H1 (cell line): ENCODE results near the gene SEL1L3. TPM values are rescaled to one million over a fixed set of nuclear protein-coding genes. Genes with fewer than 3 reads are reported as not detected.

ENCODE experiments used
- CTCF ChIA-PET: fragments of 300-600 bp; sonication (Branson Sonifier 250); formaldehyde crosslinking; loops from one replicate; lab custom pipeline; 2021; ENCODE audit not compliant: partially characterized antibody; lab: Charles Lee
- POLR2A ChIA-PET: fragments of 300-600 bp; sonication (Branson Sonifier 250); formaldehyde crosslinking; loops from one replicate; lab custom pipeline; 2021; ENCODE audit warnings: inconsistent platforms; ENCODE audit not compliant: partially characterized antibody; lab: Charles Lee
- DNase-seq, 2 experiments: peaks; one replicate each; pipeline versions ENCODE4 v3.0.0 to v3.0.0-alpha.2; 2010 to 2022; ENCODE audit warnings: low spot score in 2 of 2, low read depth in 1 of 2, mixed read lengths in 1 of 2
- FAIRE-seq: peaks from 2 replicates; lab custom pipeline; 2011; peaks lifted over from hg19 to GRCh38; lab: Jason Lieb, UNC
- H2AFZ ChIP-seq: 2 replicates; pipeline ENCODE4 v1.8.1; 2012; ENCODE audit warnings: low read length, inconsistent platforms
- H2AK5ac ChIP-seq: 2 replicates; pipeline ENCODE4 v1.6.1; 2013; ENCODE audit warnings: low read depth, low read length
- H2BK120ac ChIP-seq: replicated peaks from 2 replicates; pipeline ENCODE3; 2013; ENCODE audit warnings: low read depth, low read length, inconsistent platforms
- H2BK12ac ChIP-seq: 2 replicates; pipeline ENCODE4 v1.6.1; 2013; ENCODE audit warnings: low read depth, low read length
- H2BK15ac ChIP-seq: 2 replicates; pipeline ENCODE4 v1.6.1; 2013; ENCODE audit warnings: low read length
- H2BK20ac ChIP-seq: 2 replicates; pipeline ENCODE4 v1.6.1; 2013; ENCODE audit warnings: low read length
- H2BK5ac ChIP-seq: 2 replicates; pipeline ENCODE4 v1.6.1; 2013; ENCODE audit warnings: low read depth, low read length
- H3K14ac ChIP-seq: 2 replicates; pipeline ENCODE4 v1.6.1; 2013; ENCODE audit warnings: inconsistent platforms; ENCODE audit not compliant: insufficient read length
- H3K18ac ChIP-seq: 2 replicates; pipeline ENCODE4 v1.6.1; 2013; ENCODE audit warnings: low read length; ENCODE audit errors: extremely low read depth
- H3K23ac ChIP-seq: 2 replicates; pipeline ENCODE4 v1.6.1; 2013; ENCODE audit warnings: inconsistent platforms; ENCODE audit not compliant: insufficient read length
- H3K23me2 ChIP-seq: 2 replicates; pipeline ENCODE4 v1.6.1; 2013; ENCODE audit warnings: low read depth, low read length
- H3K27ac ChIP-seq: 2 replicates; pipeline ENCODE4 v1.6.1; 2011; ENCODE audit warnings: low read depth, low read length, inconsistent platforms
- H3K27me3 ChIP-seq, 4 experiments: replicated peaks in 1 of 4; 1 replicate in 1 of 4; 2 replicates in 3 of 4; pipeline versions ENCODE4 v1.6.1 to v1.8.1; 2011 to 2013; ENCODE audit warnings: low read length in 3 of 4, mild to moderate bottlenecking in 3 of 4, inconsistent platforms in 2 of 4, mixed read lengths in 2 of 4, moderate library complexity in 1 of 4; ENCODE audit not compliant: control insufficient read depth in 3 of 4, insufficient read depth in 3 of 4; ENCODE audit errors: extremely low read depth in 1 of 4
- H3K36me3 ChIP-seq, 4 experiments: 2 replicates each; pipeline versions ENCODE4 v1.6.1 to v1.8.1; 2011 to 2013; ENCODE audit warnings: mild to moderate bottlenecking in 4 of 4, low read length in 3 of 4, moderate library complexity in 2 of 4, control low read depth in 1 of 4, inconsistent platforms in 1 of 4; ENCODE audit not compliant: insufficient read depth in 4 of 4, control insufficient read depth in 2 of 4
- H3K4ac ChIP-seq: replicated peaks from 2 replicates; pipeline ENCODE3; 2013; ENCODE audit warnings: low read length, low read depth, mixed read lengths, inconsistent platforms; ENCODE audit not compliant: insufficient read length
- H3K4me1 ChIP-seq, 4 experiments: replicated peaks in 1 of 4; 1 replicate in 1 of 4; 2 replicates in 3 of 4; pipeline versions ENCODE4 v1.6.1 to v1.8.1; 2011 to 2013; ENCODE audit warnings: low read length in 3 of 4, inconsistent platforms in 2 of 4, mixed read lengths in 1 of 4; ENCODE audit not compliant: insufficient read depth in 4 of 4, control insufficient read depth in 3 of 4
- H3K4me2 ChIP-seq, 2 experiments: 2 replicates each; pipeline versions ENCODE4 v1.6.1 to v1.8.1; 2011 to 2013; ENCODE audit warnings: low read depth in 2 of 2, low read length in 2 of 2, control low read depth in 1 of 2, inconsistent platforms in 1 of 2, mild to moderate bottlenecking in 1 of 2; ENCODE audit not compliant: insufficient read depth in 1 of 2
- H3K4me3 ChIP-seq, 4 experiments: fragments of 200-600, 300-600 bp in 1 of 4; sonication (generic), shearing (Covaris generic), sonication (Bioruptor Twin) in 1 of 4; 2 replicates each; pipeline versions ENCODE4 v1.5.1 to v1.8.1; 2011 to 2016; ENCODE audit warnings: low read length in 4 of 4, low read depth in 3 of 4, control low read depth in 2 of 4, inconsistent platforms in 2 of 4, mild to moderate bottlenecking in 2 of 4, mixed read lengths in 1 of 4, moderate library complexity in 1 of 4; ENCODE audit not compliant: insufficient read depth in 2 of 4; ENCODE audit errors: extremely low read depth in 1 of 4
- H3K56ac ChIP-seq: replicated peaks from 2 replicates; pipeline ENCODE3; 2013; ENCODE audit warnings: low read depth, mild to moderate bottlenecking, mixed read lengths, low read length, inconsistent platforms; ENCODE audit not compliant: insufficient read length
- H3K79me1 ChIP-seq: 2 replicates; pipeline ENCODE4 v1.6.1; 2013; ENCODE audit warnings: low read depth, low read length, control low read depth
- H3K79me2 ChIP-seq, 2 experiments: 2 replicates each; pipeline versions ENCODE4 v1.6.1 to v1.8.1; 2012 to 2013; ENCODE audit warnings: low read length in 2 of 2, mild to moderate bottlenecking in 2 of 2, inconsistent platforms in 1 of 2; ENCODE audit not compliant: insufficient read depth in 2 of 2, control insufficient read depth in 1 of 2
- H3K9ac ChIP-seq, 4 experiments: replicated peaks in 1 of 4; 1 replicate in 1 of 4; 2 replicates in 3 of 4; pipeline versions ENCODE4 v1.6.1 to v1.8.1; 2011 to 2013; ENCODE audit warnings: low read depth in 3 of 4, low read length in 3 of 4, control low read depth in 2 of 4, mild to moderate bottlenecking in 2 of 4, moderate library complexity in 2 of 4, inconsistent platforms in 1 of 4; ENCODE audit errors: extremely low read depth in 1 of 4
- H3K9me3 ChIP-seq, 2 experiments: 2 replicates each; pipeline versions ENCODE4 v1.6.1 to v1.8.1; 2012 to 2013; ENCODE audit warnings: mild to moderate bottlenecking in 2 of 2, moderate library complexity in 2 of 2, control low read depth in 1 of 2, inconsistent platforms in 1 of 2, low read depth in 1 of 2, low read length in 1 of 2, mixed read lengths in 1 of 2; ENCODE audit not compliant: insufficient read depth in 2 of 2
- H4K20me1 ChIP-seq, 2 experiments: replicated peaks in 1 of 2; 2 replicates each; pipeline versions ENCODE3 to v1.8.1; 2011 to 2013; ENCODE audit warnings: inconsistent platforms in 2 of 2, low read length in 2 of 2, mild to moderate bottlenecking in 1 of 2; ENCODE audit not compliant: insufficient read depth in 2 of 2, control insufficient read depth in 1 of 2
- H4K5ac ChIP-seq: 2 replicates; pipeline ENCODE4 v1.6.1; 2013; ENCODE audit warnings: low read length, low read depth, mixed read lengths, inconsistent platforms; ENCODE audit not compliant: insufficient read length
- H4K8ac ChIP-seq: 2 replicates; pipeline ENCODE4 v1.8.0; 2013; ENCODE audit warnings: mild to moderate bottlenecking, moderate library complexity, low read length, inconsistent platforms; ENCODE audit not compliant: insufficient read depth; ENCODE audit errors: extremely low read depth
- H4K91ac ChIP-seq: replicated peaks from 2 replicates; pipeline ENCODE3; 2013; ENCODE audit warnings: low read length, mixed read lengths, inconsistent platforms; ENCODE audit not compliant: insufficient read length
- RAD21 ChIP-seq, 2 experiments: IDR thresholded peaks in 1 of 2; conservative IDR thresholded peaks in 1 of 2; 2 replicates each; pipeline ENCODE4 v1.6.1; 2011; ENCODE audit warnings: low read depth in 2 of 2, low read length in 2 of 2, improper control_type of control experiment in 1 of 2, inconsistent platforms in 1 of 2, mild to moderate bottlenecking in 1 of 2, moderate library complexity in 1 of 2
- RXRA ChIP-seq: IDR thresholded peaks from 2 replicates; pipeline ENCODE4 v1.6.1; 2011; ENCODE audit warnings: low read depth, mild to moderate bottlenecking, low read length, moderate library complexity; ENCODE audit not compliant: insufficient read depth
- WGBS, 2 experiments: shearing (Covaris generic) in 1 of 2; methylation state at CpG; one replicate each; pipeline versions ENCODE4 v1.1.6 to v1.1.7; 2013 to 2015; ENCODE audit warnings: low lambda C conversion rate in 2 of 2, mixed read lengths in 2 of 2, inconsistent platforms in 1 of 2, low coverage in 1 of 2, missing lambda C conversion rate in 1 of 2; ENCODE audit not compliant: insufficient replicate concordance in 2 of 2, insufficient coverage in 1 of 2, insufficient read length in 1 of 2; ENCODE audit errors: extremely low coverage in 1 of 2, missing lambda C conversion rate in 1 of 2; 5-methylcytosine and 5-hydroxymethylcytosine counted together
- polyA plus RNA-seq, 7 experiments: library from polyadenylated mRNA; depleted of rRNA in 3 of 7; stranded (reverse) in 5 of 7; unstranded in 2 of 7; fragments of >200 nt in 5 of 7; fragments of 200-250 nt in 2 of 7; gene quantifications; 1 replicate in 5 of 7; 2 replicates in 1 of 7; 4 replicates in 1 of 7; pipeline versions ENCODE4 v1.2.1 to v1.2.3, GENCODE V29; 2011 to 2013; ENCODE audit warnings: missing spikeins in 2 of 7, mixed read lengths in 2 of 7
- total RNA-seq: library from RNA; stranded (reverse); fragmentation: NEBNext Ultra II Directional; extraction: Animal tissue kit (Norgen Biotek cat#: 25700); gene quantifications from 2 replicates; pipeline ENCODE4 v1.2.1, GENCODE V29; 2021

The SEL1L3 gene
- total and polyA plus RNA-seq, 2 of the 8 experiments (the other 6 are each of a cell fraction or from before 2014, with no cell fraction given), result 18.2 to 54.0 TPM

DNA sequence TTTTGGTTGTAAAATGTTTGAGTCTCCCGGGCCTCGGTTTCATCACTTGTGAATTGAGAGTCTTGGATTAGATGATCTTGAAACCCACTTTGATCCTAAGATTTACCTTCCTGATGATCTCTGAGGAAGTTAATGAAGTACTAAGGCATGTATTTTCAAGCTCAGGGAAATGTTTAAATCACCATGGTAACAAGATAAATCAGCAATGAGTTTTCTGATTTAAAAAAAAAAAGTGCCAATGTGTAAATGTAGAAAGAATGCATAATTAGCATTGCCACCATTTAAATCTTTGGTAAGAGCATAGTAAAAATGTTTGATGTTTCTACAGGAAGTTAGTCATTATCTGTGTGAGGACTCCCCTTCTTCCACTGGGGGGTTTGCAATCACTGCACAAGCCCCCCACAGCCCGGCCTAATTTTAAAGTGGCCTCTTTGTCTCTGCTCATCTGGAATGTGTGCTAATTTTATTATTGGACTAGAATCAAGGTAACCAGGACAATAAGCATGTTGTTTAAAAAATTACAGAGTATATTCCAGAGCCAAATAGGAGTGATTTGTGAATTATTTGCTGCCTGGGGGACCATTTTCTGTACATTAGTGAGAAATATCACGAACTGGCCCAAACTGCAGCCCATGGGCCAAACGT lies 113.5 kb downstream of the SEL1L3 start:
- H4K20me1 ChIP-seq, result no peaks in the 10 kb centered on the region
- no peak overlapping the region for H3K4me2 ChIP-seq
- H4K5ac ChIP-seq, result no peak overlapping the region
- no peak overlapping the region for H2BK5ac ChIP-seq
- H3K36me3 ChIP-seq, result peaks cover 0 to 4% (median 0%) of the 10 kb centered on the region in 4 experiments; a peak in 1 of 8 replicates
- TF ChIP-seq RXRA, result no peak
- TF ChIP-seq RAD21 (IDR thresholded peaks at IDR 0.05 in 1 of 2, conservative IDR thresholded peaks at IDR 0.05 in 1 of 2; ENCODE audit: low read depth in 2 of 2, low read length in 2 of 2), result no peak
- TF ChIP-seq, all 59 proteins: peak for 0
- H4K8ac ChIP-seq, result no peak overlapping the region
- H3K23ac ChIP-seq, result no peak overlapping the region
- H3K79me1 ChIP-seq, result no peaks in the 10 kb centered on the region; the same call in 1 of the 2 replicates
- no peaks in the 10 kb centered on the region for H3K79me2 ChIP-seq
- H3K18ac ChIP-seq, result no peak overlapping the region
- H2AFZ ChIP-seq, result no peak overlapping the region
- 89% methylated on average over 5 of the region's 5 CpGs; no CpG with 5 or more reads in 1 of the 2 experiments for WGBS, 2 experiments
- H3K9me3 ChIP-seq, result no peaks in the 10 kb centered on the region
- no peaks in the 10 kb centered on the region for H3K23me2 ChIP-seq
- ChIA-PET POLR2A (no interaction called here), CTCF (interaction anchor here (1.0 to 8.1 kb wide), 2 partner anchors 18 to 308 kb away, joined by 4 to 75 read pairs; no protein-coding TSS in a partner anchor)
- no peak overlapping the region for H2BK120ac ChIP-seq
- FAIRE-seq, result no peak
- H3K27ac ChIP-seq, result no peak overlapping the region
- H2BK15ac ChIP-seq, result no peak overlapping the region
- no peak overlapping the region for H3K4ac ChIP-seq
- H3K4me3 ChIP-seq, result no peak overlapping the region
- H3K4me1 ChIP-seq, result no peaks in the 10 kb centered on the region
- no peak overlapping the region for H2BK12ac ChIP-seq
- H3K14ac ChIP-seq, result no peak overlapping the region
- no peak overlapping the region for H3K56ac ChIP-seq
- no peak for DNase-seq
- no peak overlapping the region for H2AK5ac ChIP-seq
- H2BK20ac ChIP-seq, result no peak overlapping the region
- H3K27me3 ChIP-seq, result no peaks in the 10 kb centered on the region
- H3K9ac ChIP-seq, result no peak overlapping the region
- no peak overlapping the region for H4K91ac ChIP-seq
